Endothelial cell of umbilical vein (primary cell): ENCODE data around the gene SIRPA. TPM values are rescaled to one million over a fixed set of nuclear protein-coding genes. Genes with fewer than 3 reads are reported as not detected.

Experiments used
- BruUV-seq: library from RNA; stranded (reverse); fragments of 400-500 nt; replicated peaks from 2 replicates; lab custom pipeline; 2021; lab: Mats Ljungman, UMichigan
- CTCF ChIA-PET: fragments of 300-600, 350-600 bp; sonication (Branson Sonifier 250); formaldehyde crosslinking; loops from one replicate; lab custom pipeline; 2021; ENCODE audit warnings: antibody characterized with exemption, inconsistent platforms; lab: Charles Lee
- POLR2A ChIA-PET: fragments of 300-600, 350-600 bp; sonication (Branson Sonifier 250); formaldehyde crosslinking; loops from one replicate; lab custom pipeline; 2021; ENCODE audit warnings: antibody characterized with exemption, inconsistent platforms; lab: Charles Lee
- DNase-seq: peaks from one replicate; pipeline ENCODE4 v3.0.0-alpha.2; 2011; ENCODE audit warnings: low read depth, low spot score
- FAIRE-seq: peaks from 2 replicates; lab custom pipeline; 2011; peaks lifted over from hg19 to GRCh38; lab: Jason Lieb, UNC
- H2AFZ ChIP-seq: 2 replicates; pipeline ENCODE4 v1.6.0; 2012; ENCODE audit warnings: low read depth, low read length, control low read depth, inconsistent platforms
- H3K27ac ChIP-seq: 2 replicates; pipeline ENCODE4 v1.5.1; 2011; ENCODE audit warnings: low read depth, mild to moderate bottlenecking, control low read depth, low read length, moderate library complexity; ENCODE audit not compliant: insufficient read depth
- H3K27me3 ChIP-seq, 2 experiments: 2 replicates each; pipeline versions ENCODE4 v1.6.0 to v1.6.1; 2011; ENCODE audit warnings: low read length in 2 of 2, mixed read lengths in 1 of 2; ENCODE audit not compliant: control insufficient read depth in 2 of 2, insufficient read depth in 2 of 2
- H3K36me3 ChIP-seq, 2 experiments: 2 replicates in 1 of 2; 3 replicates in 1 of 2; pipeline ENCODE4 v1.5.1; 2011; ENCODE audit warnings: low read length in 2 of 2, mild to moderate bottlenecking in 1 of 2, moderate library complexity in 1 of 2; ENCODE audit not compliant: control insufficient read depth in 2 of 2, insufficient read depth in 2 of 2; ENCODE audit errors: extremely low read depth in 1 of 2
- H3K4me1 ChIP-seq: 3 replicates; pipeline ENCODE4 v1.5.1; 2011; ENCODE audit warnings: mild to moderate bottlenecking, low read length; ENCODE audit not compliant: control insufficient read depth, insufficient read depth; ENCODE audit errors: extremely low read depth
- H3K4me2 ChIP-seq: 2 replicates; pipeline ENCODE4 v1.6.1; 2011; ENCODE audit warnings: low read length, control low read depth, mixed read lengths; ENCODE audit not compliant: insufficient read depth
- H3K4me3 ChIP-seq, 3 experiments: fragments of 200-600 bp in 1 of 3; sonication (generic), shearing (Covaris generic) in 1 of 3; replicated peaks in 1 of 3; 2 replicates each; pipeline ENCODE4 v1.5.1; 2011 to 2016; ENCODE audit warnings: control low read depth in 3 of 3, low read length in 3 of 3, mild to moderate bottlenecking in 2 of 3, inconsistent platforms in 1 of 3, low read depth in 1 of 3, moderate library complexity in 1 of 3; ENCODE audit not compliant: insufficient read depth in 1 of 3
- H3K79me2 ChIP-seq: 2 replicates; pipeline ENCODE4 v1.6.0; 2012; ENCODE audit warnings: low read length, inconsistent platforms; ENCODE audit not compliant: control insufficient read depth, insufficient read depth
- H3K9ac ChIP-seq: replicated peaks from 2 replicates; pipeline ENCODE3; 2011; ENCODE audit warnings: low read length, control low read depth; ENCODE audit not compliant: insufficient read depth; ENCODE audit errors: extremely low read depth
- H3K9me1 ChIP-seq: replicated peaks from 3 replicates; pipeline ENCODE4 v1.6.0; 2011; ENCODE audit warnings: mild to moderate bottlenecking, low read length; ENCODE audit not compliant: control insufficient read depth, insufficient read depth; ENCODE audit errors: extremely low read depth
- H3K9me3 ChIP-seq: replicated peaks from 2 replicates; pipeline ENCODE4 v1.5.1; 2012; ENCODE audit warnings: low read length, inconsistent platforms; ENCODE audit not compliant: control insufficient read depth, insufficient read depth
- H4K20me1 ChIP-seq: replicated peaks from 2 replicates; pipeline ENCODE3; 2011; ENCODE audit warnings: mild to moderate bottlenecking, low read length; ENCODE audit not compliant: control insufficient read depth, insufficient read depth; ENCODE audit errors: extremely low read depth
- CTCF ChIP-seq, 2 donors: IDR thresholded peaks; 1 replicate in 1 of 2; 2 replicates in 1 of 2; pipeline ENCODE4 v1.5.1; 2011; ENCODE audit warnings: low read length in 2 of 2, mild to moderate bottlenecking in 2 of 2, moderate library complexity in 2 of 2, control low read depth in 1 of 2, inconsistent platforms in 1 of 2, low read depth in 1 of 2; ENCODE audit not compliant: insufficient read depth in 1 of 2; ENCODE audit errors: extremely low read depth in 1 of 2
- EZH2 ChIP-seq: IDR thresholded peaks from 2 replicates; pipeline ENCODE4 v1.6.1; 2012; ENCODE audit warnings: borderline replicate concordance, low read depth, mild to moderate bottlenecking, moderate library complexity, low read length, inconsistent platforms; ENCODE audit not compliant: severe bottlenecking
- FOS ChIP-seq: IDR thresholded peaks from 2 replicates; pipeline ENCODE4 v1.6.1; 2011; ENCODE audit warnings: mild to moderate bottlenecking, low read length, moderate library complexity, borderline replicate concordance; ENCODE audit not compliant: insufficient read depth
- GATA2 ChIP-seq: IDR thresholded peaks from 2 replicates; pipeline ENCODE4 v1.7.0; 2011; ENCODE audit warnings: low read depth, mild to moderate bottlenecking, moderate library complexity, mixed read lengths, low read length; ENCODE audit not compliant: insufficient read length, insufficient read depth
- JUN ChIP-seq: IDR thresholded peaks from 2 replicates; pipeline ENCODE4 v1.6.1; 2011; ENCODE audit warnings: borderline replicate concordance, low read depth; ENCODE audit not compliant: insufficient read length, insufficient read depth
- MAX ChIP-seq: IDR thresholded peaks from 2 replicates; pipeline ENCODE4 v1.6.1; 2011; ENCODE audit not compliant: insufficient read depth, insufficient read length
- MYC ChIP-seq: IDR thresholded peaks from one replicate; pipeline ENCODE4 v1.6.1; 2011; ENCODE audit warnings: mild to moderate bottlenecking, low read depth, low read length
- POLR2A ChIP-seq: IDR thresholded peaks from 2 replicates; pipeline ENCODE4 v1.6.1; 2012; ENCODE audit warnings: low read depth, mild to moderate bottlenecking, control low read depth, low read length
- POLR2AphosphoS5 ChIP-seq: IDR thresholded peaks from 2 replicates; pipeline ENCODE4 v1.6.1; 2012; ENCODE audit warnings: low read depth, mild to moderate bottlenecking, control low read depth, low read length, moderate library complexity; ENCODE audit not compliant: insufficient read depth
- dilution Hi-C: fragments of 300-500 bp; cut with MboI; formaldehyde crosslinking; loops from one replicate; pipeline ENCODE4 v1.15.0; 2019; ENCODE audit warnings: low sequenced_read_pairs; ENCODE audit not compliant: extremely low pct_ligation_motif_present
- intact Hi-C: fragments of 100-400 bp; cut with micrococcal nuclease; formaldehyde crosslinking; loops from one replicate; pipeline ENCODE4 v1.10.0; 2022
- polyA plus RNA-seq, 4 experiments: library from polyadenylated mRNA; depleted of rRNA in 3 of 4; stranded (reverse) in 3 of 4; unstranded in 1 of 4; fragments of >200 nt; gene quantifications; 2 replicates each; pipeline versions ENCODE4 v1.2.1 to v1.2.3, GENCODE V29; 2011 to 2012; ENCODE audit warnings: missing spikeins in 1 of 4
- total RNA-seq: library from RNA; stranded (reverse); gene quantifications from 2 replicates; pipeline ENCODE4 v1.2.3, GENCODE V29; 2021

Gene SIRPA
- total and polyA plus RNA-seq, 2 donors (not counting 3 experiments of a cell fraction or from before 2014, with no cell fraction given): 29.9 to 59.2 TPM

- no peak overlapping the region for H2AFZ ChIP-seq
- no peaks in the 10 kb centered on the region for H3K9me3 ChIP-seq
- H3K27ac ChIP-seq: no peak overlapping the region
- no peak for FAIRE-seq
- intact Hi-C loops (no loop called here), dilution Hi-C loops (no loop called here)
- no peak overlapping the region for H3K4me2 ChIP-seq
- no peak overlapping the region for H3K9ac ChIP-seq
- H3K36me3 ChIP-seq: no peaks in the 10 kb centered on the region
- H3K4me1 ChIP-seq: no peaks in the 10 kb centered on the region
- no peak for TF ChIP-seq EZH2
- no peak for TF ChIP-seq FOS
- TF ChIP-seq GATA2: no peak
- TF ChIP-seq JUN: no peak
- no peak for TF ChIP-seq MYC
- no peak for TF ChIP-seq MAX
- no peak for TF ChIP-seq POLR2AphosphoS5
- no peak for TF ChIP-seq CTCF (IDR thresholded peaks at IDR 0.05; ENCODE audit: extremely low read depth in 1 of 2, insufficient read depth in 1 of 2, low read depth in 1 of 2, low read length in 2 of 2)
- no peak for TF ChIP-seq POLR2A
- DNase-seq: no peak
- H4K20me1 ChIP-seq: no peaks in the 10 kb centered on the region
- no peak overlapping the region for H3K4me3 ChIP-seq
- peaks cover 0 to 7% of the 10 kb centered on the region in 2 experiments for H3K27me3 ChIP-seq
- ChIA-PET POLR2A (no interaction called here), CTCF (no interaction called here)
- BruUV-seq: no TSS peak
- H3K79me2 ChIP-seq: no peaks in the 10 kb centered on the region
- H3K9me1 ChIP-seq: no peaks in the 10 kb centered on the region
Measured at GRCh38 chr20:1881240-1881835, 13.9 kb upstream of the SIRPA start.
